ENCODE measurements around the gene CDH23.

The CDH23 gene

GRCh38 chr10:71613261-71613777 lies 216.6 kb downstream of the CDH23 start:
- DNase-seq = no peak

- no peak for DNase-seq
Measured at GRCh38 chr10:71613877-71614276, 217.2 kb downstream of the CDH23 start.

- DNase-seq = no peak
Measured at GRCh38 chr10:71614946-71615345, 218.2 kb downstream of the CDH23 start.

- DNase-seq = no peak
Measured at GRCh38 chr10:71615538-71616329, 219.0 kb downstream of the CDH23 start.

GRCh38 chr10:71616817-71617654 lies 220.3 kb downstream of the CDH23 start:
- no peak for DNase-seq

- no peak for DNase-seq
Measured at GRCh38 chr10:71618176-71618575, 221.5 kb downstream of the CDH23 start.

- DNase-seq = no peak
Measured at GRCh38 chr10:71618598-71618997, 221.9 kb downstream of the CDH23 start.

GRCh38 chr10:71620642-71621041 lies 223.9 kb downstream of the CDH23 start:
- DNase-seq = no peak

- DNase-seq = no peak
Measured at GRCh38 chr10:71621231-71622153, 224.8 kb downstream of the CDH23 start.

- no peak for DNase-seq
Measured at GRCh38 chr10:71622154-71622526, 225.4 kb downstream of the CDH23 start.

GRCh38 chr10:71622616-71623015 lies 225.9 kb downstream of the CDH23 start:
- no peak for DNase-seq

- DNase-seq = no peak
Measured at GRCh38 chr10:71623098-71623985, 226.6 kb downstream of the CDH23 start.

- no peak for DNase-seq
Measured at GRCh38 chr10:71623986-71624291, 227.2 kb downstream of the CDH23 start.

GRCh38 chr10:71625445-71626175 lies 228.9 kb downstream of the CDH23 start:
- no peak for DNase-seq

- no peak for DNase-seq
Measured at GRCh38 chr10:71627230-71627939, 230.7 kb downstream of the CDH23 start.

- DNase-seq = no peak
Measured at GRCh38 chr10:71627956-71628355, 231.2 kb downstream of the CDH23 start.

GRCh38 chr10:71629131-71629530 lies 232.4 kb downstream of the CDH23 start:
- no peak for DNase-seq

GRCh38 chr10:71630168-71630567 lies 233.4 kb downstream of the CDH23 start:
- DNase-seq = no peak

GRCh38 chr10:71631007-71631861 lies 234.5 kb downstream of the CDH23 start:
- DNase-seq = no peak

All from activated effector memory CD4-positive, alpha-beta T cell treated with Interleukin-2 at 50 U/mL for 16 hours (primary cell).